Thyroid gland (tissue), 4 donors: ENCODE data around the gene FAM83F.

Experiments
- POLR2A ChIP-seq, 2 donors: fragments of 450-650 bp; IDR thresholded peaks; one replicate each; pipeline ENCODE4 v1.6.1; 2017; ENCODE audit warnings: antibody characterized with exemption in 2 of 2, mild to moderate bottlenecking in 2 of 2, moderate library complexity in 1 of 2
- TF ChIP-seq, protein P1 (sequence below), 6 experiments: fragments of 200-600 bp in 3 of 6; fragments of 450-650 bp in 3 of 6; sonication (generic) in 3 of 6; IDR thresholded peaks; one replicate each; pipeline ENCODE4 v1.5.1; 2016 to 2019; ENCODE audit warnings: antibody characterized with exemption in 6 of 6, mild to moderate bottlenecking in 2 of 6, inconsistent platforms in 1 of 6, moderate library complexity in 1 of 6

DNA sequence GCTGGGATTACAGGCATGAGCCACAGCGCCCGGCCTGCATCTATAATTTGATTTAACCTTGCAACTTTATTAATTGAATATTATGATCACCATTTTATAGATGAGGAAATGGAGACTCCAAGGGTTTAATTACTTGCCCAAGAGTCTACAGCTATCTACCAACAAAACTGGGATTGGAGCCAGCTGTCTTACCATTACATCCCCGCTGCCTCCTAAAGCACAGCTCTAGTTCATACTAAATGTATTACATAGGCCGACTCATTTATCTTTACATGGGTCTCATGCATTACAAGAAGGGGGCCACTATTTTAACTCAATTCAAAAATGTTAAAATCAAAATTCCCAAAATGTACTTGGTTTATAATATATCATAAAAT, 48.6 kb upstream of the FAM83F start:
- TF ChIP-seq, protein P1, sequence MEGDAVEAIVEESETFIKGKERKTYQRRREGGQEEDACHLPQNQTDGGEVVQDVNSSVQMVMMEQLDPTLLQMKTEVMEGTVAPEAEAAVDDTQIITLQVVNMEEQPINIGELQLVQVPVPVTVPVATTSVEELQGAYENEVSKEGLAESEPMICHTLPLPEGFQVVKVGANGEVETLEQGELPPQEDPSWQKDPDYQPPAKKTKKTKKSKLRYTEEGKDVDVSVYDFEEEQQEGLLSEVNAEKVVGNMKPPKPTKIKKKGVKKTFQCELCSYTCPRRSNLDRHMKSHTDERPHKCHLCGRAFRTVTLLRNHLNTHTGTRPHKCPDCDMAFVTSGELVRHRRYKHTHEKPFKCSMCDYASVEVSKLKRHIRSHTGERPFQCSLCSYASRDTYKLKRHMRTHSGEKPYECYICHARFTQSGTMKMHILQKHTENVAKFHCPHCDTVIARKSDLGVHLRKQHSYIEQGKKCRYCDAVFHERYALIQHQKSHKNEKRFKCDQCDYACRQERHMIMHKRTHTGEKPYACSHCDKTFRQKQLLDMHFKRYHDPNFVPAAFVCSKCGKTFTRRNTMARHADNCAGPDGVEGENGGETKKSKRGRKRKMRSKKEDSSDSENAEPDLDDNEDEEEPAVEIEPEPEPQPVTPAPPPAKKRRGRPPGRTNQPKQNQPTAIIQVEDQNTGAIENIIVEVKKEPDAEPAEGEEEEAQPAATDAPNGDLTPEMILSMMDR (IDR thresholded peaks at IDR 0.05), result no peak
- no peak for TF ChIP-seq POLR2A (IDR thresholded peaks at IDR 0.05)
